Stimulated activated CD8-positive, alpha-beta memory T cell treated with anti-CD3 and anti-CD28 coated beads, Interleukin-12 subunit alpha, Interleukin-12 subunit beta, amount 100 ng/mL, for 24 hours (primary cell): Measurements from ENCODE around the gene TRAPPC2L.
A peak's percentile ranks its signal among the peaks of the same experiment; 100 is the strongest.

Source experiments
- DNase-seq: peaks from one replicate; pipeline ENCODE4 v3.0.0-alpha.2; 2020; ENCODE audit errors: extremely low read depth

The TRAPPC2L gene

GRCh38 chr16:88839026-88839529 lies 17.8 kb upstream of the TRAPPC2L start:
- DNase-seq: no peak

- DNase-seq: no peak
Measured at GRCh38 chr16:88839745-88840599, 17.0 kb upstream of the TRAPPC2L start.

GRCh38 chr16:88840600-88841215 lies 16.2 kb upstream of the TRAPPC2L start:
- DNase-seq: no peak

GRCh38 chr16:88841521-88842307 lies 15.2 kb upstream of the TRAPPC2L start:
- DNase-seq: no peak

- no peak for DNase-seq
Measured at GRCh38 chr16:88842308-88842756, 14.6 kb upstream of the TRAPPC2L start.

- DNase-seq: no peak
Measured at GRCh38 chr16:88842806-88843205, 14.1 kb upstream of the TRAPPC2L start.

- DNase-seq: no peak
Measured at GRCh38 chr16:88843256-88843655, 13.7 kb upstream of the TRAPPC2L start.

- DNase-seq: no peak
Measured at GRCh38 chr16:88844419-88845036, 12.4 kb upstream of the TRAPPC2L start.

- DNase-seq: no peak
Measured at GRCh38 chr16:88846088-88846487, 10.8 kb upstream of the TRAPPC2L start.

- no peak for DNase-seq
Measured at GRCh38 chr16:88847654-88848053, 9.3 kb upstream of the TRAPPC2L start.

GRCh38 chr16:88848557-88848956 lies 8.4 kb upstream of the TRAPPC2L start:
- DNase-seq: no peak

GRCh38 chr16:88850531-88851199 lies 6.3 kb upstream of the TRAPPC2L start:
- no peak for DNase-seq

GRCh38 chr16:88851616-88852015 lies 5.3 kb upstream of the TRAPPC2L start:
- no peak for DNase-seq

- DNase-seq: no peak
Measured at GRCh38 chr16:88853325-88853941, 3.5 kb upstream of the TRAPPC2L start.

GRCh38 chr16:88854306-88855111 lies 2.4 kb upstream of the TRAPPC2L start:
- no peak for DNase-seq

- no peak for DNase-seq
Measured at GRCh38 chr16:88855176-88855575, 1.8 kb upstream of the TRAPPC2L start.

- DNase-seq: no peak
Measured at GRCh38 chr16:88855736-88856121, 1.2 kb upstream of the TRAPPC2L start.

GRCh38 chr16:88856122-88856827 lies 652 bp upstream of the TRAPPC2L start:
- DNase-seq: no peak

GRCh38 chr16:88857728-88858339 lies 907 bp downstream of the TRAPPC2L start:
- DNase-seq: peak; percentile 40
